OCI-M2 (cell line): ENCODE results near the gene EDN1.
"Not testable (repeated sequence)": the region's sequence is repeated elsewhere in the genome, so short reads cannot be mapped to it uniquely, and the experiment has no call there.

ENCODE experiments used
- DNase-seq: peaks from one replicate; lab custom pipeline; 2025; ENCODE audit not compliant: unreplicated experiment; lab: John Stamatoyannopoulos, UW

Gene EDN1

GRCh38 chr6:12324099-12324498 lies 33.9 kb downstream of the EDN1 start:
- DNase-seq: no peak

DNA sequence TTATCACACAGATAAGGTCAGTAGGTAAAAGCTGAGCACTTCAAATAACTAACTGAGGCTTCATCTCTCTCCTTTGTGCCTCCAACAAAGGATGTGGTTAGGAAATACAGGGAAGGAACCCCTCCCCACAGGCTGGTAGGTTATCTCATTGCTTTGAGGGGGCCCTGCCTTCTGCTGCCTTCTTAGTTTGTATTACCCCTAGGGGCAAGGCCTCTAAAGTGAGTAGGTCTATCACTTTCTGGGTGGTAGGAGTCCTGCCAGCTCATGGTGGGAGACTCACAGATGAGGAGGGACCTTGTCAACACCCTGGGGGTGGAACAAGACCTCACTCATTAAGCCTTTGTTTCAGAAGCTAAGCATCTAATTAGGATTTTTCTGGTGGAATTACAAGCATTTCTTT lies 34.6 kb downstream of the EDN1 start:
- no peak for DNase-seq

DNA sequence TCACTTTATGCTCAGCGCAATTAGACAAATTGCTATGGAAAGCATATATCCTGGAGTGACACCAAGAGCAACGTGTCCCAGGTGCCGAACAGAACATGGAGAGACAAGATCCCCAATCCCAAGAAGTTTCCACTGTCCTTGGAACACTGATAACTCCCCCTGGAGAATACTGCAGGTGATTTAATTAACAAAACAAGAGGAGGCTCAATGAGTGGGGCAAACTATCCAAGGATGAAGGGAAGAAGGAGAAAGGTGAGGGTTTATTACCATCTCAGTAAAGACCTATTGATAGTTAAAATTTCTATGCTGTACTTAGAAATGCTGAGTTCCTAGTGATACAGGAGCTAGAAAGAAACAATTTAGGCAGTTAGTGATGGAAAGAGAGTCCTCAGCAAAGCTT lies 35.7 kb downstream of the EDN1 start:
- DNase-seq: no peak

DNA sequence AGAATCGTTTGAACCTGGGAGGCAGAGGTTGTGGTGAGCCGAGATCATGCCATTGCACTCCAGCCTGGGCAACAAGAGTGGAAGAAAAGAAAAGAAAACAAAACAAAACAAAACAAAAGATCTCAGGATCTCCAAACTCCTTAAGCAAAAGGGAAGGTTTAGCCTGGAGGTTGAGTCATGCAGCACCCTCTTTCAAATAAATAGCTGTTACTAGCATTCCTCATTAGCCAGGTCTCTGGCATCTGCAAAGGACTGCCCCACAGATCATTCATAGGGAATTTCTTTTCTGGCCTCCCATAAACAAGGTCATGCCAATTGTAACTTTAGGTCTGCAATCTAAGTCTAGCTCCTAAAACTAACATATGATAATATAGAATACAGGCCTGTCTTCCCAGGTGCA lies 37.2 kb downstream of the EDN1 start:
- DNase-seq: no peak

DNA sequence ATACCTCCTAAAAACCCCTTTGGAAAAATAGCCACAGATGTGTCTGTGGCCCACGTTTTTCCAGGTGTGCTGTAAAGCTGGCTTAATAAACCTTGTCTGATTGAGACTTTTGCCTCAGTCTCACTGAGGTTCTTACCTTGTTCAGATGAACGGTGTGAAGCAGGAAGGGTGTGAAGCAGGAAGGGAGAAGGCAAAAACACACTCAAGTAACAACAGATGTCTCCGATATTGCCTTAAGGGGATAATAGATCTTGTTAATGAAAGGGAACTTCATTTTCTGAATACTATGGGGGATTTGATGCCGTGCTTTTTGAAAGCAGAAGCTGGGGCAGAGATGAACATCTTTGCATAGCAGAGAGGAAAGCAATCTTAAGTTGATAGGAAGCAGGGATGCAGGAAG lies 37.8 kb downstream of the EDN1 start:
- DNase-seq: no peak

DNA sequence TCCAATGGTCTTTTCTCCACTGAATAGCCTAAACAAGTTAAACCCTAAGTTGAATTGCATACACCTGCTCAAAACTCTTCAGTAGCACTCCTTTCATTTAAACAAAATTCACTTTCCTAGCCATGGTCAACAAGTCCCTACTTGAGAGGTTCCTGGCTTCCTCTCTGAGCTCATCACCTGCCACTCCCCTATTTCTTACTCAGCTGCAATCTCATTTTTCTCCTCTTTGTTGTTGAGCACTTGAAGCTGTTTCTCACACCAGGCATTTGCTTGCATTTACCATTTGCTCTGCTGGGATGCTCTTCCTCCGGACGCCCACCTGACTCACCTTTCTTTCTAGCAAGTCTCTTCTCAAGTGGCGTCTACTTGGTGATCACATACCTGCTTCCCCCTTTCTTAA lies 38.5 kb downstream of the EDN1 start:
- no peak for DNase-seq

DNA sequence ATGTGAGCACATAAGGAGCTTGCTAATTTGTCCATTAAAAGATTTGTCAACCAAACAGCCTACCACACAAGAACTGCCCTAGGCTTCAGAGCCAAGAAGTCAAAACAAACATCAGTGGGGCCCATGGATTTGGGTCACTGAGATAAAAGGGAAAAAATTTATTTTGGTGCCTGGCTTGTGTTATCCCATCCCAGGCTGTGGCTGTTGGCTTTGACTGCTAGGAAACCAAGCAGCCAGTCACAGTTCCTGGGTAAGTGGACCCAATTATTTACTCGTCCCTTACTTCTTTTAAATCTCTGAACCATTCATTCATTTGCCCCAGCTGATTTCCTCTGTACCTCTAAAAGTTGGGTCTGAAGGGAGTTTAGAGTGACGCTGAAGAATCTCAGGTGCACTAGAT lies 41.3 kb downstream of the EDN1 start:
- DNase-seq: no peak

GRCh38 chr6:12331951-12332749 lies 42.0 kb downstream of the EDN1 start:
- no peak for DNase-seq

GRCh38 chr6:12332750-12333079 lies 42.6 kb downstream of the EDN1 start:
- not testable (repeated sequence) for DNase-seq

- DNase-seq: no peak
These were observed 43.0 kb downstream of the EDN1 start for GRCh38 chr6:12333128-12333527.

DNA sequence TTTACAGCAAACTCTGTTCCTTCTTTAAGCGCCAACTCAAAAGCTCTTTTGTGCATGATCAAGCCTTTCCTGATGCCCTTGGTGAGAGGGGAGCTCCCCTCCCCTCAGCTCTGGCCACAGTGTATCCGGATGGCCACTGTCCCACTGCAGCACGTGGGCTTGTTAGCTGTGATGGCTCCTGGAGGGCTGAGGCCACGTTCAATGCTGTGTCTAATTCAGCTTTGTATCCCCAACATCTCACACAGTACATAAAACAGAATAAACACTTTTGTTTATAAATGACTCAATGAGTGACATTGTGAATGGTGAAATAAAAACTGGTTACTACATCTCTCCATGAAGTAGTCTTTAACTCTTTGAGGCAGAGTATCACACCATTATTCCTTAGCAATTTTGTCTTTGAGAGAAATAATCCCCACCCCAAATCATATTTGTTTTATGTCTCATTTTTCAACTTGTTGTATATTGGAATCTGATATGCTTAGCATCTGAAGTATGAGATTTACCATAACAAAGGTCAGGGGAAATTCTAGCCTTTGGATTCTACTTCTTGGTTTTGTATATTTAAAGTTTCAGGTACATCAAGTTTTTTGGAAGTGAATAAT lies 44.5 kb downstream of the EDN1 start:
- DNase-seq: no peak

DNA sequence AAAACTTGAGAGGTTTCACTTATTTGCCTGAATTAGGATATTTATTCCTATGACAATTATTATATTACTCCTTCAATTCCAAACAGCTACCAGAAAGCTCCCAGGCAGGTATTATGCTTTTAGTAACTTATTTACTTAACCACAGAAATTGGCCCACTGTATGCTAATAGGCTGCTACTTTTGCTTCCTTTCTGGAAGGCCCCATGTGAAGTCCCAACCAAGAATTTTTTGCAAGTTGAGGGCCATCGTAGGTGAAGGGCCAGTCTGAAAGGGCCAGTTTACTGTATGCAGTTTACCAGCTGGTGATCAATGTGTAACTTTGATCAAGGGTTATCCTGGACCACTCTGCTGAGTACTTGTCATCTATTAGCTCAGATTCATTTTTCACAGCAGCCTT lies 45.0 kb downstream of the EDN1 start:
- no peak for DNase-seq

DNA sequence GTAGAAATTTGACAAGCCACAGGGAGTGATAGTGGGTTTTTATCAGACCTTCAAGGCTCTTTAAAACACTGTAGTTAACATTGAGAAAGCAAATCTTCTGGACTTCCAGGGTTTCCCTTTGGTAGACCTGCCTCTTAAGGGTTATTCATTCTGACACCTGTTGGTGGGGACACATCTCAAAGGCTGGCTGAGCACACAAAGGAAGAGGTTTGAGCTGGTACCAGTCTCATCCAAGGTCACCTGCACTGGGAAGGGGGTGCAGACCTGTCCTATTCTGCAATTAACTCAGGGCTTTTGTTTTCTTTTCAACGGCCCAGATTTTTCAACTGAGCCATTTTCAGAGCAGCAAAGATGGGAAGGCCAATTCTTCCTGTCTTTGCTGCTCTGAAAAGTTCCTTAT lies 45.6 kb downstream of the EDN1 start:
- no peak for DNase-seq

- DNase-seq: no peak
These were observed 46.2 kb downstream of the EDN1 start for GRCh38 chr6:12336121-12336971.

GRCh38 chr6:12339022-12339421 lies 48.9 kb downstream of the EDN1 start:
- no peak for DNase-seq

DNA sequence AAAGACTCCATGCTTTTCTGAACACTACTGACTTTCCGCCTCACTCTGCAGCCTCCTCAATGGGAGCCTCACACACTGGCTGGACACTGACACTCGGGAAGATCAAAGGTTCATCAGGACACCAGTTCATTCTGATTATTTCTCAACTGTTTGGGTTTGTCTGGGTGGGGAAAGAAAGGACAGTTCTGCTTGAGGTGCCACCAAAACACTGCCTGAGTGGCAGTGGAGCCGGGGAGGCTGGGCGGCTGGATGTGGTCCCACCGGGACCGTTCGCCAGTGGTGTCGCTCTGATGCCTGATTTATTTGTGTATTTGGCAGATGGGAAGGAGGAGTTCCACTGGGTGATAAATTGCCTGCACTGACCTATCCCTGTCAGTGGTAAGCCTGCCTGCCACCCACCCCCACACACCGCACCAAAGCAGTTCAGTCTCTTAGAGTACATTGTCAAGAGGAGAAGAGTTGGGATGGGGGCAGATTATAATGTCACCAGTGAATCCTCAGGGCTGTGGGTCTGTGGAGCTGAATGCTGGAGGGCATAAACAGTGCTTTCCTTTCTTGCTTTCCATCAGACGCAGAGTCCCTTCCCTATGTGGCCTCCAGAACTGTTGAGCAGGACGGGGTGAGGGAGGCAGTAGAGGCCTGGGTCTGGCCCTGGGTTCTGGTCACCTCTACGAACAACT lies 49.8 kb downstream of the EDN1 start:
- DNase-seq: no peak

DNA sequence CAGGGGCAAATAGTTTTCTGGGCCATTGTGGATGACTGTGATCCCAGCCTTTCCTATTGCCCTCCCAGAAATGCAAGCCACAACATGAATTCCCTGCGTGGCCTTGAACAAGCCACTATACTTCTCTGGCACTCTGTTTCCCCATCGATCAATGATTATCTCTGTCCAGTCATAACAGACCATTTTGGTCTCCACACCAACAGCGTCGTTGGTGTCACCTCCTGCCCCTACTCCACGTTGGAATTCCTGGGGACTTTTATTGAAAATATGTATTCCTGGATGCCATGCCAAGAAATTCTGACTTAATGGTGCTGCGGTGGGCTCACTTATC lies 50.3 kb downstream of the EDN1 start:
- no peak for DNase-seq

GRCh38 chr6:12342664-12343063 lies 52.5 kb downstream of the EDN1 start:
- no peak for DNase-seq

DNA sequence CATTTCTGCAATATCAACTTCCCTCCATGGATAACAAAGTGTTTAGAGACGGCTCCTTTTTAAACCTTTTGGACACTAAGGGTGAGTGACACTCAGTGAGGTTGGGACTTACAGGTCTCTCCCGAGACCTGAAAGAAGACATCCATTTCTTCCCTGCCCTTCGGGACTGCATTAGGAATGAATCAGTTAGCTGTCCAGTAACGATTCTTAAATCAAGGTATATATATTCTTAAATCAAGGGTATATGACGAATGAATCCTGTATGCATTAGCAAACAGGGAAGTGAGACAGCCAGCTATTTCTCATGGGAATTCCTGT lies 52.9 kb downstream of the EDN1 start:
- no peak for DNase-seq

DNA sequence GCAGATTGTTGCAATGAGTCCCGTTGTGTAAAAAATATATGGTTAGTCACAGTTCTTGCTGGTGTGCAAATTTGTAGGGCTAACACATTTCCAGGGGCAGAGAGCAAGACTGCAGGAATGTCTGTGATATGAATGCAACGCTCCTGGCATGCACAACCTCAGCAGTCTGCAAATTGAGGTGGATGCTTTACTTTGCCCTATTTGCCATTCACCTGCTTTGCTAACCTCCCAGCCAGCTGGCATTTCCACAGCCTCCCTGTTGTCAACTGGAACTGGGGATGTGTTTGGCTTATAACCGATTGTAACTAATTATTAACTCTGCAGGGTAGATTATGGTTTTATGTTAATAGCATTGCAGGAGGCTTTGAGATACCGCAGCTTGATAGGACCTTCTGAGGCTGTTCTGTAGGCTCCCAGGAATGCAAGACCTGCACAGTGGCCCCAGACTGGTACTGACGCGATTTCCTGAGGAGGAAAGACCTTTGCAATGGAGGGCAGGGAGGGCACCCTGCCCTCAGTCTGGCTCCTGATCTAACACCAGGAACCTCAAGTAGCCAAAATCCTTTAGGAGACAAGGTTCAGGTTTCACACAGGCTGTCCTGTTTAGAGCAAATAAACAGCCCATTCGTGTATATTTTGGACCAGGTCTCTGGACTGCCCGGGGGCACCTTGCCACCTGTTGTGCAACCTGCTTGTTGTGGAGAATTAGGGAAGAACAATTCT lies 53.4 kb downstream of the EDN1 start:
- no peak for DNase-seq

GRCh38 chr6:12344296-12344695 lies 54.1 kb downstream of the EDN1 start:
- DNase-seq: no peak
